K562 (cell line): ENCODE measurements around the gene ZNF140. TPM values are rescaled to one million over a fixed set of nuclear protein-coding genes. Genes with fewer than 3 reads are reported as not detected.

Experiments used
- ATAC-seq: fragments of 200-7000 bp; cut with Tn5 transposase; 3 replicates; pipeline ENCODE4 v1.9.1; 2020; ENCODE audit warnings: moderate library complexity
- BruUV-seq: library from RNA; stranded (reverse); fragments of 400-500 nt; replicated peaks from 2 replicates; lab custom pipeline; 2021; lab: Mats Ljungman, UMichigan
- CTCF ChIA-PET: fragments of 300-600 bp; formaldehyde crosslinking; extraction: SDS; loops from one replicate; lab custom pipeline; 2021; ENCODE audit warnings: low intra/inter-chr PET ratio; lab: Yijun Ruan, JAX
- POLR2A ChIA-PET: fragments of 300-600, 350-650 bp; sonication (Branson Sonifier 250); formaldehyde crosslinking; extraction: SDS; loops from one replicate; lab custom pipeline; 2021; ENCODE audit warnings: antibody characterized with exemption, inconsistent platforms; lab: Yijun Ruan, JAX
- DNase-seq, 4 experiments: peaks; one replicate each; pipeline versions ENCODE4 v3.0.0 to v3.0.0-alpha.2; 2011 to 2018; ENCODE audit warnings: low spot score in 3 of 4, mixed read lengths in 3 of 4; ENCODE audit errors: extremely low read depth in 1 of 4
- FAIRE-seq: peaks from 2 replicates; lab custom pipeline; 2011; peaks lifted over from hg19 to GRCh38; lab: Jason Lieb, UNC
- H2AFZ ChIP-seq: 2 replicates; pipeline ENCODE4 v1.6.0; 2011; ENCODE audit warnings: low read depth, low read length, control low read depth, inconsistent platforms
- H3K27ac ChIP-seq: fragments of 200-600 bp; 3 replicates; pipeline ENCODE4 v1.8.0; 2011; ENCODE audit warnings: low read depth, mild to moderate bottlenecking, control low read depth, inconsistent platforms, low read length, moderate library complexity, mixed read lengths; ENCODE audit errors: extremely low read depth
- H3K27me3 ChIP-seq, 2 experiments: fragments of 300-600 bp in 1 of 2; 2 replicates in 1 of 2; 3 replicates in 1 of 2; pipeline versions ENCODE4 v1.6.0 to v1.8.0; 2011; ENCODE audit warnings: inconsistent platforms in 2 of 2, low read length in 2 of 2, mild to moderate bottlenecking in 1 of 2, mixed read lengths in 1 of 2, moderate library complexity in 1 of 2; ENCODE audit not compliant: control insufficient read depth in 2 of 2, insufficient read depth in 2 of 2
- H3K36me3 ChIP-seq: fragments of 300-600 bp; 3 replicates; pipeline ENCODE4 v1.8.0; 2011; ENCODE audit warnings: mild to moderate bottlenecking, low read length, inconsistent platforms; ENCODE audit not compliant: control insufficient read depth, insufficient read depth
- H3K4me1 ChIP-seq, 2 experiments: fragments of 200-600 bp in 1 of 2; replicated peaks in 1 of 2; 2 replicates in 1 of 2; 3 replicates in 1 of 2; pipeline versions ENCODE4 v1.5.1 to v1.8.0; 2011; ENCODE audit warnings: inconsistent platforms in 2 of 2, low read length in 2 of 2, mild to moderate bottlenecking in 1 of 2, mixed read lengths in 1 of 2, moderate library complexity in 1 of 2; ENCODE audit not compliant: control insufficient read depth in 2 of 2, insufficient read depth in 2 of 2
- H3K4me2 ChIP-seq: 2 replicates; pipeline ENCODE4 v1.6.1; 2011; ENCODE audit warnings: low read length, control low read depth, inconsistent platforms, mixed read lengths; ENCODE audit not compliant: insufficient read depth
- H3K4me3 ChIP-seq: fragments of 200-600 bp; sonication (generic), shearing (Covaris generic); 2 replicates; pipeline ENCODE4 v1.5.1; 2016; ENCODE audit warnings: control low read depth, inconsistent platforms
- H3K79me2 ChIP-seq: fragments of 200-600 bp; 3 replicates; pipeline ENCODE4 v1.8.0; 2011; ENCODE audit warnings: low read length, inconsistent platforms; ENCODE audit not compliant: control insufficient read depth, insufficient read depth
- H3K9ac ChIP-seq, 2 experiments: 2 replicates each; pipeline versions ENCODE4 v1.6.0 to v1.6.1; 2011; ENCODE audit warnings: low read depth in 2 of 2, low read length in 2 of 2, control low read depth in 1 of 2, inconsistent platforms in 1 of 2, mild to moderate bottlenecking in 1 of 2, mixed read lengths in 1 of 2; ENCODE audit not compliant: insufficient read depth in 1 of 2
- H3K9me1 ChIP-seq: one replicate; pipeline ENCODE4 v1.6.0; 2011; ENCODE audit warnings: inconsistent platforms, mild to moderate bottlenecking, low read length, moderate library complexity; ENCODE audit not compliant: control insufficient read depth, insufficient read depth
- H3K9me3 ChIP-seq: replicated peaks from 2 replicates; pipeline ENCODE4 v1.5.1; 2011; ENCODE audit warnings: low read depth, low read length, inconsistent platforms; ENCODE audit not compliant: control insufficient read depth, insufficient read depth
- H4K20me1 ChIP-seq: replicated peaks from 2 replicates; pipeline ENCODE4 v1.6.1; 2011; ENCODE audit warnings: low read length, inconsistent platforms, mixed read lengths; ENCODE audit not compliant: control insufficient read depth, insufficient read depth
- CBX3 ChIP-seq, 2 experiments: IDR thresholded peaks; 1 replicate in 1 of 2; 2 replicates in 1 of 2; pipeline ENCODE4 v1.6.1; 2012; ENCODE audit warnings: inconsistent platforms in 2 of 2, low read length in 2 of 2, borderline replicate concordance in 1 of 2, control low read depth in 1 of 2
- CBX5 ChIP-seq: IDR thresholded peaks from 2 replicates; pipeline ENCODE4 v1.6.1; 2014; ENCODE audit warnings: low read depth, borderline replicate concordance
- CCNT2 ChIP-seq: IDR thresholded peaks from 2 replicates; pipeline ENCODE4 v1.6.1; 2011; ENCODE audit warnings: borderline replicate concordance, low read depth, mild to moderate bottlenecking, moderate library complexity, mixed read lengths, low read length; ENCODE audit not compliant: insufficient read length; ENCODE audit errors: extremely low read depth
- ELF4 ChIP-seq: fragments of 450-650 bp; formaldehyde crosslinking; IDR thresholded peaks from 2 replicates; pipeline ENCODE4 v1.4.0; 2022; ENCODE audit warnings: missing genetic modification characterization
- FOXK2 ChIP-seq, 2 experiments: fragments of 450-650 bp; IDR thresholded peaks in 1 of 2; conservative IDR thresholded peaks in 1 of 2; 2 replicates each; pipeline ENCODE4 v1.6.1; 2016; ENCODE audit warnings: low read depth in 2 of 2, mild to moderate bottlenecking in 1 of 2
- HDAC6 ChIP-seq: IDR thresholded peaks from 2 replicates; pipeline ENCODE4 v1.6.1; 2012; ENCODE audit warnings: low read depth, mild to moderate bottlenecking, control low read depth, inconsistent platforms, low read length, moderate library complexity
- KDM2B ChIP-seq: fragments of 250-450 bp; sonication (Bioruptor Pico); IDR thresholded peaks from 2 replicates; pipeline ENCODE4 v1.8.0; 2021; ENCODE audit warnings: mild to moderate bottlenecking, moderate library complexity
- KLF16 ChIP-seq: IDR thresholded peaks from 2 replicates; pipeline ENCODE4 v1.6.1; 2016; ENCODE audit warnings: antibody characterized with exemption
- MTA3 ChIP-seq: fragments of 450-650 bp; formaldehyde crosslinking; IDR thresholded peaks from 2 replicates; pipeline ENCODE4 v1.6.1; 2017; ENCODE audit warnings: mild to moderate bottlenecking, borderline replicate concordance
- NBN ChIP-seq: fragments of 450-650 bp; IDR thresholded peaks from 2 replicates; pipeline ENCODE4 v1.6.1; 2016; ENCODE audit warnings: low read depth, mild to moderate bottlenecking
- POLR2G ChIP-seq: fragments of 200-400 bp; formaldehyde crosslinking; IDR thresholded peaks from 2 replicates; pipeline ENCODE4 v1.6.1; 2017; ENCODE audit warnings: low read depth, mild to moderate bottlenecking, antibody characterized with exemption, low read length, moderate library complexity
- POLR3A ChIP-seq: IDR thresholded peaks from 2 replicates; pipeline ENCODE4 v1.6.1; 2011; ENCODE audit warnings: borderline replicate concordance, mild to moderate bottlenecking, moderate library complexity; ENCODE audit not compliant: insufficient read length, insufficient read depth; ENCODE audit errors: extremely low read depth
- SRSF9 ChIP-seq: fragments of 200-400 bp; formaldehyde crosslinking; IDR thresholded peaks from 2 replicates; pipeline ENCODE4 v1.6.1; 2017; ENCODE audit warnings: low read depth, low read length, borderline replicate concordance
- TRIM28 ChIP-seq: fragments of 450-650 bp; IDR thresholded peaks from 2 replicates; pipeline ENCODE4 v1.6.1; 2017
- YY1 ChIP-seq, 3 experiments: IDR thresholded peaks; 2 replicates each; pipeline ENCODE4 v1.6.1; 2011; ENCODE audit warnings: low read length in 2 of 3, mild to moderate bottlenecking in 2 of 3, moderate library complexity in 2 of 3, borderline replicate concordance in 1 of 3, control low read depth in 1 of 3, low read depth in 1 of 3; ENCODE audit not compliant: insufficient read depth in 3 of 3, insufficient replicate concordance in 2 of 3, control insufficient read depth in 1 of 3, insufficient read length in 1 of 3; ENCODE audit errors: extremely low read depth in 1 of 3
- ZC3H4 ChIP-seq: sonication (generic); formaldehyde crosslinking; IDR thresholded peaks from 2 replicates; pipeline ENCODE4 v1.9.0; 2021; ENCODE audit warnings: missing genetic modification reagents, borderline replicate concordance
- ZNF134 ChIP-seq: fragments of 250-450 bp; sonication (Bioruptor Pico); conservative IDR thresholded peaks from 2 replicates; pipeline ENCODE4 v1.4.0; 2020
- ZNF253 ChIP-seq: fragments of 250-450 bp; sonication (Bioruptor Pico); conservative IDR thresholded peaks from 2 replicates; pipeline ENCODE4 v1.6.1; 2021; ENCODE audit warnings: mild to moderate bottlenecking
- ZNF263 ChIP-seq: sonication (generic); formaldehyde crosslinking; IDR thresholded peaks from 2 replicates; pipeline ENCODE4 v1.8.0; 2022; ENCODE audit warnings: mild to moderate bottlenecking, missing genetic modification reagents, borderline replicate concordance
- ZNF75A ChIP-seq: fragments of 450-650 bp; formaldehyde crosslinking; IDR thresholded peaks from 2 replicates; pipeline ENCODE4 v1.4.0; 2020; ENCODE audit warnings: mild to moderate bottlenecking
- WGBS: fragments of 100-300 bp; shearing (Covaris generic); methylation state at CpG from one replicate; pipeline ENCODE4 v1.1.6; 2016; ENCODE audit warnings: low coverage, mixed read lengths; ENCODE audit not compliant: insufficient coverage; ENCODE audit errors: missing lambda C conversion rate; 5-methylcytosine and 5-hydroxymethylcytosine counted together
- in situ Hi-C: fragments of 300-500 bp; cut with MboI; formaldehyde crosslinking; loops from 4 replicates; pipeline ENCODE4 v1.15.0; 2018; ENCODE audit warnings: inconsistent platforms, mixed read lengths
- intact Hi-C: fragments of 100-400 bp; cut with micrococcal nuclease; formaldehyde crosslinking; loops from 2 replicates; pipeline ENCODE4 v1.14.2; 2022
- polyA plus RNA-seq, 8 experiments: library from polyadenylated mRNA; depleted of rRNA in 4 of 8; stranded (reverse) in 5 of 8; unstranded in 3 of 8; fragments of >200 nt; fragmentation: Nextera tagmentation in 2 of 8; fragmentation: Illumina TruSeq in 1 of 8; extraction: Ambion mirVana in 2 of 8; extraction: Trizol in 1 of 8; gene quantifications; 2 replicates each; pipeline versions ENCODE4 v1.2.1 to v1.2.3, GENCODE V29; 2011 to 2014; ENCODE audit warnings: inconsistent platforms in 1 of 8, missing spikeins in 1 of 8
- total RNA-seq, 7 experiments: library from RNA; depleted of rRNA in 6 of 7; stranded (reverse); fragments of >200 nt in 6 of 7; fragmentation: Illumina TruSeq in 2 of 7; extraction: Trizol in 2 of 7; gene quantifications; 2 replicates each; pipeline versions ENCODE4 v1.2.1 to v1.2.3, GENCODE V29; 2011 to 2021; ENCODE audit warnings: low replicate concordance in 1 of 7
- TF ChIP-seq, protein P1 (sequence below): fragments of 250-450 bp; sonication (Bioruptor Pico); IDR thresholded peaks from 2 replicates; pipeline ENCODE4 v1.5.1; 2021; ENCODE audit warnings: mild to moderate bottlenecking

Gene ZNF140
- total and polyA plus RNA-seq, 9 of the 15 experiments (the other 6 are each of a cell fraction or from before 2014, with no cell fraction given), result 1.6 to 10.9 (median 5.3) TPM

DNA sequence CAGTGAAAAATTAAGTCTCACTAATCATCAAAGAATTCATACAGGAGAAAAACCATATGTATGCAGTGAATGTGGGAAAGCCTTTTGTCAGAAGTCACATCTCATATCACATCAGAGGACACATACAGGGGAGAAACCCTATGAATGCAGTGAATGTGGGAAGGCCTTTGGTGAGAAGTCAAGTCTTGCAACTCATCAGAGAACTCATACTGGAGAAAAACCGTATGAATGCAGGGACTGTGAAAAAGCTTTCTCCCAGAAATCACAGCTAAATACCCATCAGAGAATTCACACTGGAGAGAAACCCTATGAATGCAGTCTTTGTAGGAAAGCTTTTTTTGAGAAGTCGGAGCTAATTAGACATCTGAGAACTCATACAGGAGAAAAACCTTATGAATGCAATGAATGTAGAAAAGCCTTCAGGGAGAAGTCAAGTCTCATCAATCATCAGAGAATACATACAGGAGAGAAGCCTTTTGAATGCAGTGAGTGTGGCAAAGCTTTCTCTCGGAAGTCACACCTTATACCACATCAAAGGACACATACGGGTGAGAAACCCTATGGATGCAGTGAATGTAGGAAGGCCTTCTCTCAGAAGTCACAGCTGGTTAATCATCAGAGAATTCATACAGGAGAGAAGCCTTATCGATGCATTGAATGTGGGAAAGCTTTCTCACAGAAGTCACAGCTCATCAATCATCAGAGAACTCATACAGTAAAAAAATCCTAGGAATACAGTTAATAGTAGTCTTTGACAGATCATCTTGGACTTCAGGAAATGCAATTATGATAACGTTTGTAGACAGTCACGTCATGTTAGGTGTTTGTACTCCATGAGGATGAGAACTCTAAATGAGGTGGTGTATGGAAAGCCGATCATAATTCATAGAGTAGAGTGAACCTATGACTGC is 22.3 kb upstream of the ZNF140 start:
- Histone ChIP-seq H3K9me3 (peaks cover 56% of the 10 kb centered on the region), H3K27me3 (no peaks in the 10 kb centered on the region), H3K27ac (no peak overlapping the region), H2AFZ (no peak overlapping the region), H3K9me1 (no peaks in the 10 kb centered on the region), H3K4me3 (no peak overlapping the region), H3K9ac (no peak overlapping the region), H3K4me2 (no peak overlapping the region), H4K20me1 (no peaks in the 10 kb centered on the region), H3K36me3 (peaks cover 10% of the 10 kb centered on the region; the same call in 2 of the 3 replicates), H3K79me2 (no peaks in the 10 kb centered on the region), H3K4me1 (no peaks in the 10 kb centered on the region)
- FAIRE-seq, result no peak
- 46% methylated on average over 8 of the region's 8 CpGs for WGBS
- CTCF ChIA-PET, result no interaction called here
- intact Hi-C loops (no loop called here), in situ Hi-C loops (no loop called here)
- no peak for DNase-seq
- ATAC-seq, result no peak
- POLR2A ChIA-PET, result no interaction called here
- BruUV-seq, result no TSS peak
- TF ChIP-seq ZNF134 (CRISPR knock-in tag), result no peak
- TF ChIP-seq YY1 (IDR thresholded peaks at IDR 0.05; ENCODE audit: borderline replicate concordance in 1 of 3, control insufficient read depth in 1 of 3, extremely low read depth in 1 of 3, insufficient read depth in 3 of 3, insufficient read length in 1 of 3, insufficient replicate concordance in 2 of 3, low read depth in 1 of 3, low read length in 2 of 3), result no peak
- TF ChIP-seq ELF4 (CRISPR knock-in tag), result no peak
- no peak for TF ChIP-seq ZNF263 (CRISPR knock-in tag)
- no peak for TF ChIP-seq POLR2G
- TF ChIP-seq TRIM28, result peak; percentile 98
- TF ChIP-seq ZNF75A (CRISPR knock-in tag), result peak; percentile 92
- TF ChIP-seq NBN, result no peak
- no peak for TF ChIP-seq CCNT2
- no peak for TF ChIP-seq SRSF9
- TF ChIP-seq KDM2B (CRISPR knock-in tag), result no peak
- no peak for TF ChIP-seq ZNF253
- no peak for TF ChIP-seq ZC3H4 (CRISPR knock-in tag)
- TF ChIP-seq HDAC6, result no peak
- TF ChIP-seq, protein P1, sequence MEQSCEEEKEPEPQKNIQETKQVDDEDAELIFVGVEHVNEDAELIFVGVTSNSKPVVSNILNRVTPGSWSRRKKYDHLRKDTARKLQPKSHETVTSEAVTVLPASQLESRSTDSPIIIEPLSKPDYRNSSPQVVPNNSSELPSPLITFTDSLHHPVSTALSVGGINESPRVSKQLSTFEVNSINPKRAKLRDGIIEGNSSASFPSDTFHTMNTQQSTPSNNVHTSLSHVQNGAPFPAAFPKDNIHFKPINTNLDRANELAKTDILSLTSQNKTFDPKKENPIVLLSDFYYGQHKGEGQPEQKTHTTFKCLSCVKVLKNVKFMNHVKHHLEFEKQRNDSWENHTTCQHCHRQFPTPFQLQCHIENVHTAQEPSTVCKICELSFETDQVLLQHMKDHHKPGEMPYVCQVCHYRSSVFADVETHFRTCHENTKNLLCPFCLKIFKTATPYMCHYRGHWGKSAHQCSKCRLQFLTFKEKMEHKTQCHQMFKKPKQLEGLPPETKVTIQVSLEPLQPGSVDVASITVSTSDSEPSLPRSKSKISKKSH (CRISPR knock-in tag), result peak; percentile 32; the same call in 1 of the 2 replicates
- TF ChIP-seq MTA3, result 0 out of 2 replicates have a peak, but pooled peaks have one; percentile 33
- no peak for TF ChIP-seq FOXK2 (conservative IDR thresholded peaks at IDR 0.05 in 1 of 2, IDR thresholded peaks at IDR 0.05 in 1 of 2; ENCODE audit: low read depth in 2 of 2)
- TF ChIP-seq CBX3 (IDR thresholded peaks at IDR 0.05; ENCODE audit: borderline replicate concordance in 1 of 2, low read length in 2 of 2), result peak in 1 of 2 experiments; percentile 22; a peak in 1 of 3 replicates
- no peak for TF ChIP-seq POLR3A
- 0 out of 2 replicates have a peak, but pooled peaks have one; percentile 3 for TF ChIP-seq KLF16
- peak; percentile 52 for TF ChIP-seq CBX5
